Thoracic aorta (tissue), 2 donors: ENCODE data around the gene CDC123. TPM values are rescaled to one million over a fixed set of nuclear protein-coding genes. Genes with fewer than 3 reads are reported as not detected.

Experiments used
- ATAC-seq: fragments of 150-250 bp; one replicate; pipeline ENCODE4 v1.8.0; 2017; ENCODE audit warnings: low read depth; ENCODE audit not compliant: insufficient number of reproducible peaks, low FRiP score
- DNase-seq: peaks from one replicate; pipeline ENCODE4 v3.0.0-alpha.2; 2020; ENCODE audit warnings: low spot score
- H3K27ac ChIP-seq, 2 donors: fragments of 200-600 bp; sonication (generic); 1 replicate in 1 of 2; 2 replicates in 1 of 2; pipeline ENCODE4 v1.5.1; 2016; ENCODE audit warnings: mild to moderate bottlenecking in 2 of 2, moderate library complexity in 2 of 2
- H3K27me3 ChIP-seq: fragments of 200-600 bp; sonication (generic); replicated peaks from 2 replicates; pipeline ENCODE4 v1.6.0; 2016; ENCODE audit warnings: mild to moderate bottlenecking; ENCODE audit not compliant: insufficient read depth
- H3K36me3 ChIP-seq: fragments of 200-600 bp; sonication (generic); one replicate; pipeline ENCODE4 v1.5.1; 2016
- H3K4me1 ChIP-seq, 2 donors: fragments of 200-600 bp; sonication (generic); 1 replicate in 1 of 2; 2 replicates in 1 of 2; pipeline versions ENCODE4 v1.5.1 to v1.6.0; 2016; ENCODE audit warnings: low read depth in 2 of 2, mild to moderate bottlenecking in 1 of 2; ENCODE audit not compliant: control insufficient read depth in 1 of 2
- H3K4me3 ChIP-seq: fragments of 200-600 bp; sonication (generic); 2 replicates; pipeline ENCODE4 v1.5.1; 2016; ENCODE audit warnings: mild to moderate bottlenecking
- H3K9me3 ChIP-seq: fragments of 200-600 bp; sonication (generic); 2 replicates; pipeline ENCODE4 v1.5.1; 2016
- CTCF ChIP-seq: fragments of 200-600 bp; sonication (generic); IDR thresholded peaks from one replicate; pipeline ENCODE4 v1.5.1; 2019; ENCODE audit warnings: antibody characterized with exemption
- total RNA-seq, 2 donors: library from RNA; depleted of rRNA; stranded (reverse); fragments of >200 nt; gene quantifications; one replicate each; pipeline versions ENCODE4 v1.1.0 to v1.2.3, GENCODE V29; 2016

Gene CDC123
- total RNA-seq, 2 donors from 2014 or later, result 74.2 to 171 TPM

- no peak for TF ChIP-seq CTCF
- H3K27me3 ChIP-seq, result no peaks in the 10 kb centered on the region
- H3K4me3 ChIP-seq, result no peak overlapping the region
- no peak for ATAC-seq
- no peak for DNase-seq
- H3K4me1 ChIP-seq, result no peaks in the 10 kb centered on the region
- H3K9me3 ChIP-seq, result no peaks in the 10 kb centered on the region
- H3K36me3 ChIP-seq, result peaks cover 42% of the 10 kb centered on the region
- no peak overlapping the region for H3K27ac ChIP-seq
Observed at GRCh38 chr10:12158111-12158510, 37.9 kb upstream of the CDC123 start.

DNA sequence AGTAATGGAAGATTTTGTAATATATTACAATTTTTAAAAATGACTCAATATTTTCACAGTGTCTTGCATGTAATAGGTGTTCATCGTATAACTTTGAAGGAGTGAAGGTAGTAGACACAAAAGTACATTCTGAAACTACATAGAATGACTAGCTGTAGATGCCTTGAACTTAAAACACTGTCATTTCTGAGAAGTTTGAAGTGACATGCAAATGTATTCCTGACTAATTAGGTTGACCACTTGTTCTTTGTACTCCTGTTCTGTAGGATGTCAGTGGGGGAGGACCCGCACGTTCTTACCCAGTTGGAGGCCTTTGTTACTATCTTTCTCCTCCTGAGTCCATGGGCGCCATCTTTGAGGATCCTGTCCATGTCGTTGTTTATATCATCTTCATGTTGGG, 35.3 kb upstream of the CDC123 start:
- Histone ChIP-seq H3K27me3 (no peaks in the 10 kb centered on the region), H3K4me1 (no peaks in the 10 kb centered on the region), H3K9me3 (no peaks in the 10 kb centered on the region), H3K4me3 (no peak overlapping the region), H3K36me3 (peaks cover 47% of the 10 kb centered on the region), H3K27ac (no peak overlapping the region)
- DNase-seq, result no peak
- no peak for TF ChIP-seq CTCF
- ATAC-seq, result no peak

- ATAC-seq, result no peak
- Histone ChIP-seq H3K4me1 (no peaks in the 10 kb centered on the region), H3K27ac (no peak overlapping the region), H3K27me3 (no peaks in the 10 kb centered on the region), H3K4me3 (no peak overlapping the region), H3K9me3 (no peaks in the 10 kb centered on the region), H3K36me3 (peaks cover 49% of the 10 kb centered on the region)
- no peak for TF ChIP-seq CTCF
- DNase-seq, result no peak
Observed at GRCh38 chr10:12162927-12163326, 33.1 kb upstream of the CDC123 start.

- Histone ChIP-seq H3K4me1 (no peaks in the 10 kb centered on the region), H3K27me3 (no peaks in the 10 kb centered on the region), H3K36me3 (peaks cover 47% of the 10 kb centered on the region), H3K4me3 (no peak overlapping the region), H3K9me3 (no peaks in the 10 kb centered on the region), H3K27ac (no peak overlapping the region)
- ATAC-seq (no peak), DNase-seq (no peak)
- TF ChIP-seq CTCF, result no peak
Observed at GRCh38 chr10:12164085-12164484, 31.9 kb upstream of the CDC123 start.

DNA sequence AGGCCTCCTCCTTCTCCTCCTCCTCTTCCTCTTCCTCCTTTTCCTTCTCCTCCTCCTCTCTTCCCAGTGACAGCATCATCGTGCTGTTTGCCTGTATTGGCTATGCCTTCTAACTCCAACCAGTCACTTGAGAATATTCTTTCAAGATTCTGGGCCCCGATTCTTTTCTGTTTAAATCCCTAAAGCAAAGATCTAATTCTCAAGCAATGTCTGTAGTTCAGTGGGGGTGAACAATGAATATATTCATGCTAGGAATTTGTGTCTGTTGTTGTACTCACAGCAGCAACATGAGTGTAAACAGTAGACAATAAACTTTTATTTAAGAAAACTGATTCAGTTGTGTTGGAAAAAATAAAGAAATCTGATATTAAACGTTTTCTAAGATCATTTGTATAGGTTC, 31.0 kb upstream of the CDC123 start:
- Histone ChIP-seq H3K27ac (no peak overlapping the region), H3K36me3 (peaks cover 51% of the 10 kb centered on the region), H3K27me3 (no peaks in the 10 kb centered on the region), H3K9me3 (no peaks in the 10 kb centered on the region), H3K4me1 (no peaks in the 10 kb centered on the region), H3K4me3 (no peak overlapping the region)
- TF ChIP-seq CTCF, result no peak
- no peak for ATAC-seq
- DNase-seq, result no peak
